Measurements from ENCODE around the gene SPATS2L.

- TF ChIP-seq CTCF (IDR thresholded peaks at IDR 0.05; ENCODE audit: poor library complexity) (no peak), EZH2 (IDR thresholded peaks at IDR 0.05; ENCODE audit: borderline replicate concordance) (no peak)
These were observed 92.6 kb downstream of the SPATS2L start for GRCh38 chr2:200399046-200399445.
